Stimulated activated CD4-positive, alpha-beta T cell treated with anti-CD3 and anti-CD28 coated beads, TNF-alpha, amount 100 ng/mL, for 4 hours (primary cell): ENCODE measurements around the gene ARSJ.
A peak's percentile ranks its signal among the peaks of the same experiment; 100 is the strongest.
"Not testable (repeated sequence)": the region's sequence is repeated elsewhere in the genome, so short reads cannot be mapped to it uniquely, and the experiment has no call there.

Source experiments
- DNase-seq, 3 experiments: peaks; one replicate each; pipeline ENCODE4 v3.0.0-alpha.2; 2020; ENCODE audit warnings: low read depth in 3 of 3

Gene ARSJ

DNA sequence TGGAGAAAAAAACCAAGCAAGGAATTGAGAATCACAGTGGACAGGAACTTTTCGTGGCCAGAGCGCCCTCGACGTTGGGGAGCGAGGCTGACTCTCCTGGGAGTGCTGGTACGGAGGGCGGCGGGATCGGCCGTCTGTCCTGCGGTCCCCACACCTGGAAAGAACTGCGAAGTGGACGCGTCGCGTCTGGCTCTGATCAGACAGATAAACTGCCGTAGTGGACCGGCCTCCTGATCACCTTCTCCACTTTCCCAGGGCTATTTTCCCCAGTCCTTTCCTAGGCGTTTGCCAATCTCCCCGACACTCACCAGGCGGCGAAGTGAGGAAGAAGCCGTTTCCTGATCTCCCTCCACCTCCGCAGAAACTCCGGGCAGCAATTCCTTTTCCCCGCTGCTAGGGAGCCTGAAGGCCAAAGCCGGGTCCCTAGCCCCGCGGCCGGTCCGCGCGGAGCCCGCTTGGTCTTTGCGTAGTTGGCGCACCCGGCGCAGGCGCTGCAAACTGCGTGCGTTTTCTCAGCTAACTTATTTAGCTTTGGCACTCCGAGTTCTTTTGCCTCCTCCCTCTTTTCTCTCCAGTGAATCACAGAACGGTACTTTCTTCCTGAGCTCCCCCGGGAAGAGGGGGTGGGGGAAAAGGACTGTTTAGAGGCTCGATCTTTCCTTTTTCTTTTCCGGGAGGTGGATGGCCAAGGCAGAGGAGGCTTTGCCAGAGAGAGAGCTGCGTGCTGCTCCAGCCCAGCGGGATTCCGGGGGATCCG is at the start of gene ARSJ:
Gene ARSJ (minus strand): TSS at position 500 of the 757 bp plus-strand sequence. CDS start 813 bp downstream, outside the sequence.
- peak in 1 of 3 experiments; percentile 7 for DNase-seq

DNA sequence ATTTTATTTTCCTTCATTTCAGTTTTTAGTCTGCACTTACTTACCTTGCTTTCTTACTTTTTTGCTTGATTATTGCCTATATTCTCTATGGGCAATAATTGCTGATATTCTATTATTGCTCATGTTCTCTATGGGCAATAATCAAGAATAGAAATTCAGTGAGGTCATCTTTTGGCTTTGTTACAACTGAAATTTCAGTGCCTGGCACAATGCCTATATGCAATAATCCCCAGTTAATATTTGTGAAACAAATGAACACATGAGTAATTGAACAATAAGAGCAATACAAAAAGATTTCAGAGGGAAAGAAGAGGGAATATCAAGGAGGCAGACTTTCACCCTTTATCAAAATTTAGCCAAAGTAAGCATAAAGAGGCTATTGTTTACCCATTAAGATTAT is 48.6 kb upstream of the ARSJ start:
- DNase-seq, result no peak

- no peak for DNase-seq
These were observed 48.1 kb upstream of the ARSJ start for GRCh38 chr4:114027596-114027995.

GRCh38 chr4:114026447-114026846 is 47.0 kb upstream of the ARSJ start:
- no peak for DNase-seq

- DNase-seq, result no peak
These were observed 45.8 kb upstream of the ARSJ start for GRCh38 chr4:114025176-114025777.

- DNase-seq, result no peak
These were observed 42.0 kb upstream of the ARSJ start for GRCh38 chr4:114021451-114021850.

GRCh38 chr4:114019969-114020358 is 40.5 kb upstream of the ARSJ start:
- DNase-seq, result no peak

- no peak for DNase-seq
These were observed 40.0 kb upstream of the ARSJ start for GRCh38 chr4:114019276-114019968.

DNA sequence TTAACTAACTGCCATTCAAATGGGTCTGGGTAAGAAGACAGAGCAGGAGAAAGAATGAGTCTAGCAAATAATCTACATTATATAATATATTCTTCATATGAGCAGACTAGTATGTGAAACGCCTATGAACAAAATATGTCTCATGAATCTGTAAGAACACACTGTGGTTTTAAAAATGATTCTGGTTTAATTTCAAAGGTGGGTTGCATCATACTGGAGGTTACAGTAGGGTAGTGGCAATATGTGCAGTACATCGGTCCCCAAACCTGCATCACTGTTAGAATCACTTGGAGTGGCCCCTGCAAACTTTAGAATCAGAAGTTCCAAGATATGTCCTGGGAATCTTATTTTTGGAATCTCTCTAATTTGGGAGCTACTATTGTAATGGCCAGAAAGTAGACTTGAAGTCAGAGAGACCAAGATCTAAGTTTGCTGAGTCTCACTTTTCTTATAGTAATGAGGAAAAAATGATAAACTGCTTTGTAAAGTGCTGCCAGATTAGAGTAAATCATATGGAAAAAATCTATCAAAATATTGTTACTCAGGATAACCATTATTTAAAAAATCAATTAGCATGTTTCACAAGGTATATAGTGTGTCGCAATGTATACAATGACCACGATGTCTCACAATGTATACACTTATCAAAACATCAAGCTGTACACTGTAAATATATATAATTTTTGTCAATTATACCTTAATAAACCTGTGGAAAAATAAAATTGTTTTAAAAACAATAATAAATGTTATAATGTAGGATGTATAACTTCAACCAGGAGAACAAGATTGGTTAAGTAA is 37.9 kb upstream of the ARSJ start:
- DNase-seq, result no peak

DNA sequence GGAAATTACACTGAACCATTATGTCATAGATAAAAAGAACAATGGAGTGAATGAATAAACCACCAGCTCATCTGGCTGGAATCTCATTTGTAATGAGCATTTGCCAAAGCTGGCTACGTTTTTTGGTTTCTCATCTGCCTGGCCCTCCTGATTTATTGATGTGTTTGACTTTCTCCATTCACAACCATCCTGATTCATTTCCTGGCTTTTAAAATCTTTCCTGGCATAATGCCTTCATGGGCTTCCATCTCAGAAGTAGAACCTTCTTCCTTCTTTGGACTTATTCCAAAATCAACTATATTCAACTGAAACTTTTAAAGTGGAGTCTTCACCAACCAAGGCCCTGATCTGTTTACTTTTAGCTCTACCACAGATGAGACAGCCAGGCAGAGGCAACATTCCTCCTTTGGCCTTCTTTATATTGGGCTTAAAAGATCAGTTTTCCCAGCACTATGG is 36.0 kb upstream of the ARSJ start:
- DNase-seq, result no peak

DNA sequence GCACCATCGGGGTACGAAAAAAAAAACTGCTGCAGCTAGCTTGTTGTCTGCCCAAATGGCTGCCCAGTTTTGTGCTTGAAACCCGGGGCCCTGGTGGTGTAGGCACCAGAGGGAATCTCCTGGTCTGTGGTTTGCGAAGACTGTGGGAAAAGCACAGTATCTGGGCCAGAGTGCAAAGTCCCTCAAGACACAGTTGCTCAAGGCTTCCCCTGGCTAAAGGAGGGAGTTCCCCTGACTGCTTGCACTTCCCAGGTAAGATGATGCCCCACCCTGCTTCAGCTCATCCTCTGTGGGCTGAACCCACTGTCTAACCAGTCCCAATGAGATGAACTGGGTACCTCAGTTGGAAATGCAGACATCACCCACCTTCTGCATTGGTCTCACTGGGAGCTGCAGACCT is 33.8 kb upstream of the ARSJ start:
- not testable (repeated sequence) for DNase-seq

- DNase-seq, result no peak
These were observed 33.3 kb upstream of the ARSJ start for GRCh38 chr4:114012749-114013148.

- no peak for DNase-seq
These were observed 26.4 kb upstream of the ARSJ start for GRCh38 chr4:114005569-114006442.

GRCh38 chr4:114004483-114005226 is 25.2 kb upstream of the ARSJ start:
- not testable (repeated sequence) for DNase-seq

GRCh38 chr4:113998531-113998930 is 19.1 kb upstream of the ARSJ start:
- DNase-seq, result no peak

GRCh38 chr4:113998079-113998478 is 18.6 kb upstream of the ARSJ start:
- no peak for DNase-seq

DNA sequence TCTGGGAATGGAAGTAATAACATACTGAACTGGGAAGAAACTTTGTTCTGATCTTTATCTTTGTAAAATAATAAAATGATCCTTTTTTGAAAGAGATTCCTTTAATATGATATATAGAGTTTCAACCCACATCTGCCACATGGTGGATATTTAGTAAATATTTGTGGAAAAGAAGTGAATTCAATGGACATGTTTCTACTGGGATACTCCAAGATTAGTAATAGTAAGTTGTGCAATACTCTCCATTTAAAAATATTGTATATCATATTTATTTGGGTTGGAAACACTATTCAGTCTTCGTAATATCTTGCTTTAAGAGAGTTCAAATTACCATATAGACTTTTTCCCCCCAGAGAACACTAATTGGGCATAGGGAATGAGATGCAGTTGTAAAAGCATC is 17.8 kb upstream of the ARSJ start:
- no peak for DNase-seq

- DNase-seq, result no peak
These were observed 17.2 kb upstream of the ARSJ start for GRCh38 chr4:113996599-113997177.

- no peak for DNase-seq
These were observed 14.4 kb upstream of the ARSJ start for GRCh38 chr4:113993887-113994286.

GRCh38 chr4:113990886-113991285 is 11.4 kb upstream of the ARSJ start:
- DNase-seq, result no peak
